LNCaP clone FGC (cell line): ENCODE results near the gene SGIP1.

Source experiments
- DNase-seq: peaks from one replicate; pipeline ENCODE4 v3.0.0-alpha.2; 2011; ENCODE audit warnings: low read depth
- H3K4me3 ChIP-seq: 2 replicates; pipeline ENCODE4 v1.5.1; 2011; ENCODE audit warnings: mild to moderate bottlenecking, low read depth, low read length, control low read depth
- CTCF ChIP-seq: IDR thresholded peaks from 2 replicates; pipeline ENCODE4 v1.5.1; 2012; ENCODE audit warnings: mild to moderate bottlenecking; ENCODE audit not compliant: control insufficient read depth, insufficient read depth; ENCODE audit errors: extremely low read depth

The SGIP1 gene

GRCh38 chr1:66549017-66549416, 15.1 kb downstream of the SGIP1 start:
- no peak for TF ChIP-seq CTCF
- DNase-seq: no peak
- H3K4me3 ChIP-seq: no peak overlapping the region

- TF ChIP-seq CTCF: no peak
- DNase-seq: no peak
- no peak overlapping the region for H3K4me3 ChIP-seq
Observed at GRCh38 chr1:66550243-66550642, 16.3 kb downstream of the SGIP1 start.

- no peak for TF ChIP-seq CTCF
- DNase-seq: no peak
- no peak overlapping the region for H3K4me3 ChIP-seq
Observed at GRCh38 chr1:66552287-66552686, 18.3 kb downstream of the SGIP1 start.

GRCh38 chr1:66552829-66553228, 18.9 kb downstream of the SGIP1 start:
- no peak for DNase-seq
- no peak for TF ChIP-seq CTCF
- H3K4me3 ChIP-seq: no peak overlapping the region

- no peak for DNase-seq
- H3K4me3 ChIP-seq: no peak overlapping the region
- TF ChIP-seq CTCF: no peak
Observed at GRCh38 chr1:66553846-66554245, 19.9 kb downstream of the SGIP1 start.

- no peak overlapping the region for H3K4me3 ChIP-seq
- DNase-seq: no peak
- TF ChIP-seq CTCF: no peak
Observed at GRCh38 chr1:66556161-66556611, 22.2 kb downstream of the SGIP1 start.

- DNase-seq: no peak
- no peak for TF ChIP-seq CTCF
- H3K4me3 ChIP-seq: no peak overlapping the region
Observed at GRCh38 chr1:66557157-66557556, 23.2 kb downstream of the SGIP1 start.
